ENCODE measurements around the gene AGT. TPM values are rescaled to one million over a fixed set of nuclear protein-coding genes. Genes with fewer than 3 reads are reported as not detected.

AGT gene
- total RNA-seq, 1 experiment from 2014 or later, result 1.0 TPM

GRCh38 chr1:230694464-230694863 is 19.5 kb downstream of the AGT start (continued):
- TF ChIP-seq MLX (CRISPR knock-in tag; IDR thresholded peaks at IDR 0.05) (no peak), PRRX2 (CRISPR knock-in tag; IDR thresholded peaks at IDR 0.05) (no peak), ZBTB21 (CRISPR knock-in tag; IDR thresholded peaks at IDR 0.05; ENCODE audit: borderline replicate concordance) (no peak), ARID4B (CRISPR knock-in tag; IDR thresholded peaks at IDR 0.05; ENCODE audit: borderline replicate concordance) (no peak), E2F5 (CRISPR knock-in tag; IDR thresholded peaks at IDR 0.05) (no peak), RORB (CRISPR knock-in tag; IDR thresholded peaks at IDR 0.05) (no peak)

GRCh38 chr1:230693777-230694176 is 20.1 kb downstream of the AGT start:
- Mint-ChIP-seq H3K9me3 (no peaks in the 10 kb centered on the region), H3K4me3 (no peak overlapping the region), H3K36me3 (peaks cover 37% of the 10 kb centered on the region), H3K27me3 (ENCODE audit: low read depth) (no peaks in the 10 kb centered on the region), H3K4me1 (peaks cover 13% of the 10 kb centered on the region), H3K27ac (0 out of 2 replicates have a peak overlapping the region, but pooled peaks have one; percentile 34)
- DNase-seq (ENCODE audit: low spot score) (no peak), ATAC-seq (no peak)
- CTCF ChIA-PET, result interaction anchor here (1.6 kb wide), 1 partner anchor 52 kb away, joined by 6 read pairs; no protein-coding TSS in a partner anchor
- POLR2A ChIA-PET, result no interaction called here
- TF ChIP-seq STAT6 (CRISPR knock-in tag; conservative IDR thresholded peaks at IDR 0.05; ENCODE audit: low read depth), result no peak
- no peak for TF ChIP-seq ZNF532 (CRISPR knock-in tag; IDR thresholded peaks at IDR 0.05; ENCODE audit: borderline replicate concordance)
- no peak for TF ChIP-seq ARID4B (CRISPR knock-in tag; IDR thresholded peaks at IDR 0.05; ENCODE audit: borderline replicate concordance)
- no peak for TF ChIP-seq RELA (CRISPR knock-in tag; IDR thresholded peaks at IDR 0.05; ENCODE audit: borderline replicate concordance)
- no peak for TF ChIP-seq KAT7 (CRISPR knock-in tag; IDR thresholded peaks at IDR 0.05; ENCODE audit: borderline replicate concordance)
- TF ChIP-seq PRDM15 (CRISPR knock-in tag; IDR thresholded peaks at IDR 0.05), result no peak
- TF ChIP-seq FOXP1 (CRISPR knock-in tag; IDR thresholded peaks at IDR 0.05; ENCODE audit: borderline replicate concordance), result no peak
- TF ChIP-seq TP53 (CRISPR knock-in tag; IDR thresholded peaks at IDR 0.05), result no peak
- TF ChIP-seq ZNF671 (CRISPR knock-in tag; IDR thresholded peaks at IDR 0.05), result no peak
